HG03108 (cell line): Measurements from ENCODE around the gene TTC9C.
"Not testable (repeated sequence)": the region's sequence is repeated elsewhere in the genome, so short reads cannot be mapped to it uniquely, and the experiment has no call there.

Experiments used
- ATAC-seq: cut with Tn5 transposase; IDR thresholded peaks from one replicate; pipeline ENCODE4 v1.9.1; 2021; ENCODE audit warnings: moderate library complexity; ENCODE audit not compliant: unreplicated experiment

The TTC9C gene

GRCh38 chr11:62728171-62728988, at the start of gene TTC9C:
Gene TTC9C (plus strand): TSS chr11:62728486. CDS start chr11:62728849, 363 bp downstream.
- ATAC-seq = peak; percentile 18

- peak; percentile 67 for ATAC-seq
Measured at GRCh38 chr11:62678770-62679696, 49.3 kb upstream of the TTC9C start, which contains the start of gene UBXN1. Gene UBXN1 (minus strand): TSS chr11:62679073. CDS start chr11:62678923, 150 bp downstream.

- peak; percentile 66 for ATAC-seq
Measured at GRCh38 chr11:62680825-62681240, 47.5 kb upstream of the TTC9C start.

- no peak for ATAC-seq
Measured at GRCh38 chr11:62682518-62682917, 45.8 kb upstream of the TTC9C start.

- no peak for ATAC-seq
Measured at GRCh38 chr11:62687508-62688396, 40.5 kb upstream of the TTC9C start.

GRCh38 chr11:62688491-62688890, 39.8 kb upstream of the TTC9C start:
- ATAC-seq = no peak

- no peak for ATAC-seq
Measured at GRCh38 chr11:62689421-62690183, 38.7 kb upstream of the TTC9C start, which contains the start of gene LRRN4CL. Gene LRRN4CL (minus strand): TSS chr11:62689530. CDS start chr11:62688508, 1,022 bp downstream.

GRCh38 chr11:62693624-62694023, 34.7 kb upstream of the TTC9C start:
- not testable (repeated sequence) for ATAC-seq

- ATAC-seq = no peak
Measured at GRCh38 chr11:62694455-62695167, 33.7 kb upstream of the TTC9C start.

GRCh38 chr11:62702246-62702645, 26.0 kb upstream of the TTC9C start:
- ATAC-seq = no peak

GRCh38 chr11:62703921-62704320, 24.4 kb upstream of the TTC9C start:
- ATAC-seq = not testable (repeated sequence)

- ATAC-seq = no peak
Measured at GRCh38 chr11:62705413-62705812, 22.9 kb upstream of the TTC9C start.

GRCh38 chr11:62705880-62706849, 22.1 kb upstream of the TTC9C start:
- ATAC-seq = peak; percentile 52

- no peak for ATAC-seq
Measured at GRCh38 chr11:62706850-62707247, 21.4 kb upstream of the TTC9C start.

- ATAC-seq = no peak
Measured at GRCh38 chr11:62707277-62707861, 20.9 kb upstream of the TTC9C start, which contains the start of the genes BSCL2 and GNG3. Gene BSCL2 (minus strand): TSS chr11:62707424. CDS start chr11:62707195, 229 bp downstream. Gene GNG3 (plus strand): TSS chr11:62707676. CDS start chr11:62708296, 620 bp downstream.

- no peak for ATAC-seq
Measured at GRCh38 chr11:62708392-62708791, 19.9 kb upstream of the TTC9C start.

- no peak for ATAC-seq
Measured at GRCh38 chr11:62708793-62709192, 19.5 kb upstream of the TTC9C start.
